ENCODE results near the gene HPSE2.

DNA sequence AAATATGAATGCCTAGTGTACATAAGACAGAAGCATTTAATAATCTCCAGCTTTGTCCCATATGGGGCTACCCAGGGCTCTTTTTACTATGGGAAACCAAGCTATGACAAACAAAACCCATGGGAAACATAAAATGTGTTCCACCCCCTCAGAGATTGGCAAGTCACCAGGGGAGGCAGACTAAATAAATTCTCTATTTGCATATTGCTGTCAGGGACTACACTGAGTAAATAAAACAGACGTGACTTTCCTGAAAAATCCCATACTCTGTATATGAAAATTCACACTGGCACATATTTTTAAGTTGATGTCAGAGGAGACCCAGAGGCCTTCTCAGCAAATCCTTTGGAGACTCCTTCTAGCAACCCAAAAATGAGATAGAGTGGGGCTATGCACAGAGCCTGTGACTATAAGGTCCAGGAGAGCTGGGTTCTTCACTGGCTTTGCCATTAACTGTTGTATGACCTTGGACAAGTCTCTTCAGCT is 44.0 kb upstream of the HPSE2 start:
- TF ChIP-seq, protein P1, sequence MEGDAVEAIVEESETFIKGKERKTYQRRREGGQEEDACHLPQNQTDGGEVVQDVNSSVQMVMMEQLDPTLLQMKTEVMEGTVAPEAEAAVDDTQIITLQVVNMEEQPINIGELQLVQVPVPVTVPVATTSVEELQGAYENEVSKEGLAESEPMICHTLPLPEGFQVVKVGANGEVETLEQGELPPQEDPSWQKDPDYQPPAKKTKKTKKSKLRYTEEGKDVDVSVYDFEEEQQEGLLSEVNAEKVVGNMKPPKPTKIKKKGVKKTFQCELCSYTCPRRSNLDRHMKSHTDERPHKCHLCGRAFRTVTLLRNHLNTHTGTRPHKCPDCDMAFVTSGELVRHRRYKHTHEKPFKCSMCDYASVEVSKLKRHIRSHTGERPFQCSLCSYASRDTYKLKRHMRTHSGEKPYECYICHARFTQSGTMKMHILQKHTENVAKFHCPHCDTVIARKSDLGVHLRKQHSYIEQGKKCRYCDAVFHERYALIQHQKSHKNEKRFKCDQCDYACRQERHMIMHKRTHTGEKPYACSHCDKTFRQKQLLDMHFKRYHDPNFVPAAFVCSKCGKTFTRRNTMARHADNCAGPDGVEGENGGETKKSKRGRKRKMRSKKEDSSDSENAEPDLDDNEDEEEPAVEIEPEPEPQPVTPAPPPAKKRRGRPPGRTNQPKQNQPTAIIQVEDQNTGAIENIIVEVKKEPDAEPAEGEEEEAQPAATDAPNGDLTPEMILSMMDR (IDR thresholded peaks at IDR 0.05) = no peak
- TF ChIP-seq POLR2A (IDR thresholded peaks at IDR 0.05) = no peak
